ENCODE data around the gene COX6A1. TPM values are rescaled to one million over a fixed set of nuclear protein-coding genes. Genes with fewer than 3 reads are reported as not detected.

The COX6A1 gene
- total and polyA plus RNA-seq, 2 of the 13 experiments (the other 11 are each of a cell fraction or from before 2014, with no cell fraction given), result 542 to 673 TPM

DNA sequence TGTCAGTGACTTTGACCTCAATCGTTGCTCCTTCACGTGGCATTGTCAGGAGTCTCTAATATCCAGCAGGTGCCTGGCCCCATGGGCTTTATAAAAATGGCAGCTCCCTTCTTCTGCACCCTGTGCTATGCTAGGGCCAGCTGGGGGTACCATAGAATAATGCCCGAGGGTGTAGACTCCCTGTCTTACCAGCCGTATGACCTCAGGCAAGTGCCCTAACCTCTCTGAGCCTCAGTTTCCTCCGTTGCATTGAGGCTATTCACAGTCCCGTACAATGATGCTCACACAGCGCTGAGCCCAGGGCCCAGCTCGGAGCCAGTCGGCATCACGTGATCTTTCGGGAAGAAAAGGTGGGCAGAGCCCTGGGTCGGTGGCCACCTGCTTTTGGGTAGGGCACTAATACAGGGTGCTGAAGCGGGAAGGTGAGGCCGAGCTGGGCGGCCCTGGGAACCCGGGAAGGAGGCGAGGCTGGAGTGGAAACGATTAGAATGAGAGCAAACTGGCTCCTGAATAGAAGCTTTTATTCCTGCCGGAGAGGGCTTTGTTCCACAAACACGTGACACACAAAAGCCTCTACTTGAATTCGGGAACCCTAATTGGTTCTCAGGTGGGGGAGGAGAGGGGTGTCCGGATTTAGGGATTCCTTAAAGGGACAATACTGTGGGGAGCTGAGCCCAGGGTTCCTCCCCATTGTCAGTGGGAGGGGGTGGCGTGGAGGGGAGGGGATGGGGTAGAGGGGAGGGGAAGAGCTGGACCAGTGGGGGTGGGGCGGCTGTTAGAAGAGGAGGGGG lies 49.0 kb upstream of the COX6A1 start:
- ATAC-seq (no peak; the same call in 2 of the 3 replicates), FAIRE-seq (no peak), DNase-seq (ENCODE audit: low spot score) (no peak)
- 0 out of 2 replicates have a peak, but pooled peaks cover 7% of the 10 kb centered on the region for H3K4me1 ChIP-seq (ENCODE audit: insufficient read depth, low read length)
- H3K9ac ChIP-seq (ENCODE audit: insufficient read depth, low read depth, low read length), result no peak overlapping the region
- H3K27ac ChIP-seq (ENCODE audit: extremely low read length, insufficient read depth, low read length), result no peak overlapping the region
- intact Hi-C loops (cut with micrococcal nuclease; ENCODE audit: unreplicated experiment), result no loop called here
- H3K4me3 ChIP-seq (replicated peaks in 1 of 3; ENCODE audit: insufficient read depth in 1 of 3, low read depth in 2 of 3, low read length in 3 of 3), result peak overlapping the region in 1 of 3 experiments; percentile 30; a peak in 1 of 6 replicates
- TF ChIP-seq EHMT2 (IDR thresholded peaks at IDR 0.05; ENCODE audit: borderline replicate concordance, low read depth, low read length), result no peak
- TF ChIP-seq CREM (IDR thresholded peaks at IDR 0.05), result no peak
- TF ChIP-seq CREM (CRISPR knock-in tag; IDR thresholded peaks at IDR 0.05), result no peak
- TF ChIP-seq, protein P1, sequence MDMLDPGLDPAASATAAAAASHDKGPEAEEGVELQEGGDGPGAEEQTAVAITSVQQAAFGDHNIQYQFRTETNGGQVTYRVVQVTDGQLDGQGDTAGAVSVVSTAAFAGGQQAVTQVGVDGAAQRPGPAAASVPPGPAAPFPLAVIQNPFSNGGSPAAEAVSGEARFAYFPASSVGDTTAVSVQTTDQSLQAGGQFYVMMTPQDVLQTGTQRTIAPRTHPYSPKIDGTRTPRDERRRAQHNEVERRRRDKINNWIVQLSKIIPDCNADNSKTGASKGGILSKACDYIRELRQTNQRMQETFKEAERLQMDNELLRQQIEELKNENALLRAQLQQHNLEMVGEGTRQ (IDR thresholded peaks at IDR 0.05; ENCODE audit: low read depth, low read length), result peak; percentile 25; the same call in 1 of the 2 replicates
- TF ChIP-seq, protein P1 (CRISPR knock-in tag; IDR thresholded peaks at IDR 0.05; ENCODE audit: borderline replicate concordance), result peak; percentile 53; the same call in 1 of the 2 replicates
- no peak for TF ChIP-seq ZNF547 (CRISPR knock-in tag; IDR thresholded peaks at IDR 0.05)
- peak; percentile 76 for TF ChIP-seq RAD51 (IDR thresholded peaks at IDR 0.05; ENCODE audit: borderline replicate concordance)
- H3K36me3 ChIP-seq (replicated peaks in 1 of 2; ENCODE audit: control insufficient read depth in 1 of 2, insufficient read depth in 2 of 2, low read length in 2 of 2), result no peaks in the 10 kb centered on the region
- in situ Hi-C loops (cut with HindIII; ENCODE audit: extremely low pct_ligation_motif_present, low pct_unique_long_range_greater_than_20kb), result no loop called here
- no TSS peak for BruUV-seq (replicated peaks)
- H4K20me1 ChIP-seq (ENCODE audit: insufficient read depth, low read length), result no peaks in the 10 kb centered on the region
- no peaks in the 10 kb centered on the region for H3K79me2 ChIP-seq (ENCODE audit: insufficient read depth, low read length)
- ChIA-PET POLR2A (no interaction called here), CTCF (ENCODE audit: low intra/inter-chr PET ratio, low total read pairs) (no interaction called here)
- peak overlapping the region; percentile 2 for H2AFZ ChIP-seq (ENCODE audit: low read length)
- peak overlapping the region; percentile 60 for H3K4me2 ChIP-seq (ENCODE audit: low read depth, low read length)
- no peaks in the 10 kb centered on the region for H3K9me3 ChIP-seq (ENCODE audit: low read length)
- H3K27me3 ChIP-seq (ENCODE audit: control insufficient read depth in 1 of 2, insufficient read depth in 2 of 2, low read length in 2 of 2), result peaks cover 0 to 7% of the 10 kb centered on the region in 2 experiments; a peak in 3 of 5 replicates
- 8% methylated on average over 22 of the region's 24 CpGs for WGBS (ENCODE audit: low lambda C conversion rate)

Data from HepG2 (cell line).